Astrocyte (in vitro differentiated cells and primary cell): ENCODE measurements around the gene DNHD1.

Experiments
- EZH2 ChIP-seq: IDR thresholded peaks from 2 replicates; pipeline ENCODE4 v1.6.1; 2012; ENCODE audit warnings: mild to moderate bottlenecking, low read length, inconsistent platforms; ENCODE audit not compliant: insufficient read depth
- TF ChIP-seq, protein P1 (sequence below): IDR thresholded peaks from 2 replicates; pipeline ENCODE4 v1.5.1; 2011; ENCODE audit warnings: low read depth, mild to moderate bottlenecking, inconsistent platforms, low read length, moderate library complexity; ENCODE audit not compliant: insufficient read depth

DNA sequence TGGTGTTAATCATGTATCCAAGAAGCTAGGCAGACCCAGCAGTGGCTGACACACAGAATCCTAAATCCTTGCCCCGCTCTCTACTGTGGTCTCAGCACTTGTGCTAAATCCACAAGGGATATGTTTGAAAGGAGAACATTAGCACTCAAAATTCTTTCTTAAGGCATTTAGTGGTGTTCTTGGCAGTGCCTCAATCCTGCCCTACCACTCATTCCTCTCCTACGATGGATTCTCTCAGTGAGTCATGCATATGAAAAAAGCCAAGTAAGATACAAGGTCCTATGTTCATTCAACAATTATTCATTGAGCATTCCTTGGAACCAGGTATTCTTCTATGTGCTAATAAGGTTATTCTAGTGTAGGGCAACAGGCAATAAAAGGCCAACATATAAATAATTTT lies 75.1 kb downstream of the DNHD1 start:
- TF ChIP-seq, protein P1, sequence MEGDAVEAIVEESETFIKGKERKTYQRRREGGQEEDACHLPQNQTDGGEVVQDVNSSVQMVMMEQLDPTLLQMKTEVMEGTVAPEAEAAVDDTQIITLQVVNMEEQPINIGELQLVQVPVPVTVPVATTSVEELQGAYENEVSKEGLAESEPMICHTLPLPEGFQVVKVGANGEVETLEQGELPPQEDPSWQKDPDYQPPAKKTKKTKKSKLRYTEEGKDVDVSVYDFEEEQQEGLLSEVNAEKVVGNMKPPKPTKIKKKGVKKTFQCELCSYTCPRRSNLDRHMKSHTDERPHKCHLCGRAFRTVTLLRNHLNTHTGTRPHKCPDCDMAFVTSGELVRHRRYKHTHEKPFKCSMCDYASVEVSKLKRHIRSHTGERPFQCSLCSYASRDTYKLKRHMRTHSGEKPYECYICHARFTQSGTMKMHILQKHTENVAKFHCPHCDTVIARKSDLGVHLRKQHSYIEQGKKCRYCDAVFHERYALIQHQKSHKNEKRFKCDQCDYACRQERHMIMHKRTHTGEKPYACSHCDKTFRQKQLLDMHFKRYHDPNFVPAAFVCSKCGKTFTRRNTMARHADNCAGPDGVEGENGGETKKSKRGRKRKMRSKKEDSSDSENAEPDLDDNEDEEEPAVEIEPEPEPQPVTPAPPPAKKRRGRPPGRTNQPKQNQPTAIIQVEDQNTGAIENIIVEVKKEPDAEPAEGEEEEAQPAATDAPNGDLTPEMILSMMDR: no peak
- no peak for TF ChIP-seq EZH2
